BJ (cell line): ENCODE results near the gene NPTX1. TPM values are rescaled to one million over a fixed set of nuclear protein-coding genes. Genes with fewer than 3 reads are reported as not detected.
A peak's percentile ranks its signal among the peaks of the same experiment; 100 is the strongest.

Source experiments
- CTCF ChIA-PET: fragments of 350-600 bp; formaldehyde crosslinking; extraction: SDS; loops from one replicate; lab custom pipeline; 2021; ENCODE audit warnings: antibody characterized with exemption, inconsistent platforms; lab: Yijun Ruan, JAX
- POLR2A ChIA-PET: fragments of 300-600 bp; sonication (Branson Sonifier 250); formaldehyde crosslinking; extraction: SDS; loops from one replicate; lab custom pipeline; 2021; ENCODE audit warnings: antibody characterized with exemption; lab: Charles Lee
- DNase-seq: peaks from one replicate; pipeline ENCODE4 v3.0.0-alpha.2; 2011; ENCODE audit warnings: low read depth
- H3K27me3 ChIP-seq: 2 replicates; pipeline ENCODE4 v1.6.0; 2011; ENCODE audit warnings: low read length; ENCODE audit not compliant: control insufficient read depth, insufficient read depth
- H3K36me3 ChIP-seq: 2 replicates; pipeline ENCODE4 v1.5.1; 2011; ENCODE audit warnings: low read length; ENCODE audit not compliant: control insufficient read depth, insufficient read depth
- H3K4me3 ChIP-seq: 2 replicates; pipeline ENCODE4 v1.5.1; 2011; ENCODE audit warnings: low read depth, mild to moderate bottlenecking, control low read depth, low read length
- CTCF ChIP-seq: IDR thresholded peaks from 2 replicates; pipeline ENCODE4 v1.5.1; 2011; ENCODE audit warnings: low read depth, mild to moderate bottlenecking, control low read depth, inconsistent platforms, low read length, moderate library complexity; ENCODE audit not compliant: insufficient read depth
- polyA plus RNA-seq: library from polyadenylated mRNA; depleted of rRNA; stranded (reverse); fragments of >200 nt; gene quantifications from 2 replicates; pipeline ENCODE4 v1.2.3, GENCODE V29; 2011

NPTX1 gene
- polyA plus RNA-seq, 1 experiment, result 0.43 TPM

- peak; percentile 77 for DNase-seq
- Histone ChIP-seq H3K27me3 (peaks cover 2% of the 10 kb centered on the region; the same call in 1 of the 2 replicates), H3K4me3 (peak overlapping the region; percentile 62), H3K36me3 (no peaks in the 10 kb centered on the region)
- ChIA-PET POLR2A (interaction anchor here (0.6 kb wide), 3 partner anchors 16 to 1628 kb away, joined by 3 to 4 read pairs (median 3); no protein-coding TSS in a partner anchor), CTCF (interaction anchor here (0.8 to 1.3 kb wide), 4 partner anchors 9 to 528 kb away, joined by 3 to 5 read pairs (median 3); no protein-coding TSS in a partner anchor)
- no peak for TF ChIP-seq CTCF
These were observed 21.7 kb downstream of the NPTX1 start for GRCh38 chr17:80454557-80455335.

GRCh38 chr17:80453998-80454556 is 22.3 kb downstream of the NPTX1 start:
- H3K36me3 ChIP-seq, result no peaks in the 10 kb centered on the region
- H3K27me3 ChIP-seq, result peaks cover 2% of the 10 kb centered on the region; the same call in 1 of the 2 replicates
- ChIA-PET CTCF (interaction anchor here (0.9 to 1.3 kb wide), 2 partner anchors 10 to 121 kb away, joined by 3 read pairs; no protein-coding TSS in a partner anchor), POLR2A (interaction anchor here (0.6 kb wide), 3 partner anchors 16 to 1627 kb away, joined by 3 read pairs; no protein-coding TSS in a partner anchor)
- no peak for DNase-seq
- TF ChIP-seq CTCF, result no peak
- peak overlapping the region; percentile 62 for H3K4me3 ChIP-seq

GRCh38 chr17:80453126-80453997 is 23.0 kb downstream of the NPTX1 start:
- no peaks in the 10 kb centered on the region for H3K27me3 ChIP-seq
- no peak for TF ChIP-seq CTCF
- no peaks in the 10 kb centered on the region for H3K36me3 ChIP-seq
- ChIA-PET POLR2A (interaction anchor here (0.6 kb wide), 1 partner anchor 279 kb away, joined by 3 read pairs; no protein-coding TSS in a partner anchor), CTCF (interaction anchor here (1.2 kb wide), 1 partner anchor 26 kb away, joined by 4 read pairs; no protein-coding TSS in a partner anchor)
- no peak for DNase-seq
- H3K4me3 ChIP-seq, result no peak overlapping the region

- no peak for TF ChIP-seq CTCF
- H3K4me3 ChIP-seq, result no peak overlapping the region
- POLR2A ChIA-PET, result no interaction called here
- H3K36me3 ChIP-seq, result no peaks in the 10 kb centered on the region
- no peaks in the 10 kb centered on the region for H3K27me3 ChIP-seq
- CTCF ChIA-PET, result interaction anchor here (1.2 kb wide), 1 partner anchor 25 kb away, joined by 4 read pairs; no protein-coding TSS in a partner anchor
- DNase-seq, result no peak
These were observed 24.1 kb downstream of the NPTX1 start for GRCh38 chr17:80452173-80452915.
